Activated effector memory CD4-positive, alpha-beta T cell treated with anti-CD3 and anti-CD28 coated beads, Interleukin-2, amount 50 U/mL, for 16 hours (primary cell): ENCODE data around the gene CCDC85C.

Experiments
- DNase-seq: peaks from one replicate; pipeline ENCODE4 v3.0.0-alpha.2; 2020

The CCDC85C gene

DNA sequence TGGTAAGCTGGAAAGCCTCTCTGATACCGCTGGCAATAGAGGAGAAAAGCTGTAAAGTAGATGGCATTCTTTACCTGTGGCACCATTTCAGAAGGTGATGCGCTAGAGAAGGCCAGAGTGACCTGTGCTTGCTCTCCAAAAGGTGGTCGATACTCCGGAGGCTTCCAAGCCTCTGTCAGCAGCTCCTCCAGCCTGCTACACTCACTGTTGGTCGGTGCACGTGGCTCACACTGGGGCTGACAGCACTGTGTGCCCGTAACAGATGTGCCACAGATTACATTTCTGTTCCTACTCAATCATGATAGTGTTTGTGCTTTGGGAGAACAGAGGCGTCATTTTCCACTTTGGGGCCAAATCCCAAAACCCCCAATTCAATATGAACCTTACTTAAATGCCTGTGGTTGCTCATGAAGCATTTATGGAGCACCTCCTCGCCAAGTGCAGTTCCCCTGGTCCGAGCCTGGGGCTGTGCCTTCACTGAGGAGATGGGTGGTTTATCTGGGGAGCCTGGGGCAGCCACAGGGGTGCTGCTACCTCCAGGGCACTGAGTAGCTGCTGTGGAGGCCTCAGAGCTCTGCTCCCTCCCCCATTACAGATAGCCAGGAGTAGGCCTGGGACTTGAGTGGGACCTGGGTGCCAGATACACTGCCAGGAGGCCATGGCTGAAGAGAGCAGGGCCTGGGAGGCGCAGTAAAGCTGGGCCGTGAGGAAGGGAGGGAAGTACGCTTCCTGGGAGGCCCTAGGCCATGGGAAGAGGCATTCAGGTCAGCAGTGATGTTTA is 96.0 kb downstream of the CCDC85C start:
- no peak for DNase-seq

DNA sequence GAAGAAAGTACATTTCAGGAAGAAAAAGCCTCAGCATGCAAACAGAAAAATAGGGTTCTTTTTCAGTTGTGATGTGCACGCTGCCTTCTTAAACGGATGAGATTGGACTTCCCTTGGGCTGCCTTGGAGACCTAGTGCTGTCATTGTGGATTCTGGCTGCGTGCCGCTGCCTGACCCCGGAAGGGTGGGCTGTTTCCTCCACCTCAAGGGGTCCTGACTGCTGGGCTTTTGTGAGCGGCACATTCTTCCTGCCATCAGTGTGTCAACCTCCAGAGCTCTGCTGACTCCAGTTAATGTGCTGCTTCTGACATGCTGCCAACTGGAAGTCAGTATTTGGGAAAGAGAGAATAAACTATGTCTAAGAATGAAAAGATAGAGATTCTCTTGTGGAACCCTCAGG is 97.7 kb downstream of the CCDC85C start:
- DNase-seq = no peak

DNA sequence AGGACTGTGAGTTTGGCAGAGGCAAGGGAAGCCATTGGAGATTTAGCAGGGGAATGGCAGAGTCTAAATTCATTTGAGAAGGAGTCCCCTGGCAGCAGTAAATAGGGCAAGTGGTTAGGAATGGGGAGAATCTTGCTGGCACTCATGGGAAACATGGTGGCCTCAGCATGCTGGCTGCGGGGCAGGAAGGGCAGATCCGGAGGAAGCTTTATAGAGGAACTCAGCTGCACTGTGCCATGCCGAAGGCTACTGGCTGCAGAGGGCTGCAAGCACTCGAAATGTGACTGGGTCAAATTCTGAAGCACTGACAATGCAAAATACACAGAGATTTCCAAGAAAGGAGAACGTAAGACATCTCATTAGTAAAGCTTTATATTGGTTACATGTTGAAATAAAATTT is 98.9 kb downstream of the CCDC85C start:
- DNase-seq = no peak

DNA sequence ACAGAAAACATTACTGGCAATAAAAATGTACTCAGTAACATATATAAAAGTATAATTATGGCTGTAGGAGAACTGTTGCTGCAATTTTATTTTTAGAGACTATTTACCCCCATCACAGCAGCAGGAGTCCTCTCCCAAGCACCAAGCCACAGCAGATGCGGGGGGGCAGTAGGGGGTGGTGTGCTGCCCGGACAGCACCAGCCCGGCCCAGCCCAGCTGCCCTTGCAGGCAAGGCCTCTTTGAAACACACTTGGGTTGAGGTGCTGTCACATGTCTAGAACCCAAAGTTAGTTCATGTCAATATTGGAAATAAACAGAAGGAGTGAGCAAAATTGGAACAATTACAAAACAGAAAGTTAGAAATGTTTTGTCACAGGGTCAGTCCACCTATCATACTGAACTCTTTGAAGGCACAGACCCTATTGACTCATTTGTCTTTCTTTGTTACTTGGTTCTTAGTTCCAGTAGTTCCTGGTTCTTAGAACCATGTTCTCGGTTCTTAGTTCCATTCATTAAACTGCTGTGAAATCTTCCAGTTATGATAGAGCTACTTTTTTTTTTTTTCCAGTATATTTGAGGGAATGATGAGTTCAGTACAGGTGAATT is 100.1 kb downstream of the CCDC85C start:
- no peak for DNase-seq

DNA sequence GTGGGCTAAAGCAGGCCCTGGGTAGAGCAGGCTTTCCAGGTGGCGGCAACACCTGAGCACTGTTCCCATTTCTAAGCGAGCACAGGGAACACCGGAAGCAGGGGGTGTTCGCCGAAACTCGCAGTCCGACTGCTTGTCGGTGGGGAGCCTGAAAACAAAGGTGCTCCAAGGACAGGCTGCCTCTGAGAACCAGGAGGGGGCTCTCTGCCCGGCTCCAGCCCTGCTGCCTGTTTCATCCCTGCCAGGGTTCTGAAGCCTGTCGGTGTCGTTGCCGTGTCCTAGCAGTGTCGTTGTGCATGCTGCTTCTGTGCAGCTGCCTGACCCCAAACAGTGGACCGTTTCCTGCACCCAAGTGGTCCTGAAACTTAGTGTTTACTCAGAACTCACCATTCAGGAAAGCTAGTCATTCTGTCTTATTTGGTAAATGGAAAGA is 101.0 kb downstream of the CCDC85C start:
- DNase-seq = no peak

DNA sequence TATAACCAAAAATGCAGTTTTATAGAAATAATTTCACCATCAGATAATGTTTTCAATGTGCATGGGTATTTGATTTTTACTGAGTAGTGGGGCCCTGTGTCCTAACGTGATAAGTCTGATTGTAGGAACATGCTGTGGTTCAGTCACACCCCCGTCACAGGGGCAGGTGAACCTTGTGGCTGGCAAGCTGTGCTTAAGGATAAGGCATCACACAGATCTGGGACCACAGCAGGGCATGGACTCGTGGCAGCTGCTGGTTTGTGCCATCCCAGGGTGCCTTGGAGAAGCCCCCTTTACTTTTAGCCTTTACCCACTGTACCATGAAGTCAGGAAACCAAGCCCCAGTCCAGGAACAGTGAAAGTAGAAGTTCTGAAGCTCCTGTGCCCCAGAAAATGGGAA is 106.1 kb downstream of the CCDC85C start:
- DNase-seq = no peak

DNA sequence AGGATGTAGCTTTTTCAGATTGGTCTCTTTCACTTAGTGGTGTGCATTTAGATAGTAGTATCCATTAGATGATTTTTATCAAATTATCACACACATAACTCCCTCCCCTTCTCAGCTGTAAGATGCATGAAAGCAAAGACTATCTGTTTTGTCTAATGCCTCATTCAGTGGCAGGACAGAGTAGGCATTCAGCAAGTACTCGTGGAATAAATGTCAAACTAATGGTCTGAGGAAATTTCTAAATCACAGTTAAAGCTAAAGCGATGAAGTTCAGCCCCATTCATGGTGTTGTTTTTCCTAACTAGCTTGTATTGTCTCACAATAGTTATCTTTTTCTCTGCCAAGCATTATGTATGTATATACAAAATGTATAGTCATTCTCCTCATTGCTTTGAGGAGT is 106.7 kb downstream of the CCDC85C start:
- no peak for DNase-seq

DNA sequence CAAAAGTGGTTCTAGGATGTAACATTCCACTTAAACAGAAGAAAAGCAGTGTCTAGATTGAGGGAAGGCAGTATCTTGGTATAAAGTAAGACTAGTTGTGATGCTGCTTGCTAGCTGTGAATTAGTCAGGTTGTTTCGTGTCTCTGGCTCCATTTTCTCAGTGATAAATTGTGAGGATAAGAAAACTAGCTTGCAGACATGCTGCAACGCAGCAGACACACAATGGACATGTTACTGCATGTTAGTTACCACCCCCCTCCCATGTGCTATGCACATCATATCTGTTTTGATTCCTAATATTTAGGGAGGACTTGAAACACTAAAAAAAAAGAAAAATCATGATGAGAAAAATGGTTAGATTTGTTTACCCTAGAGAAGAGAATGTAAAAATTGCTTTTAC is 119.9 kb downstream of the CCDC85C start:
- no peak for DNase-seq

DNA sequence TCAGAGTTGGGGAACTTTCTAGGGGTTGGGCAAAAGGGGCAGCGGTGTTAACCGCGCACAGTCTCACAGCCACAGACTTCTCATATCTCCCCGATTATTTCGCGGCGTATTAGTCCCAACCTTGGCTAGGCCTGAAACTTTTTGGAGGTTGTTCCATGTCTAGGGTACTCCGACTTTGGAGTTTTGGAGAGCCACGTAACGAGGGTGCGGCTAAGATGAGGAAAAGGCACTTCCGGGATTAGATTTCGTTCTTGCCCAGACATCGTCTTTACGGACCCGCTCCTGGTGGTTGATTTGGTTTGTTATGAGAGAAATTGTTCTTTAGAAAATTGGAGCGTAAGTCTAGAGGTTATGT is 122.3 kb downstream of the CCDC85C start:
- no peak for DNase-seq

DNA sequence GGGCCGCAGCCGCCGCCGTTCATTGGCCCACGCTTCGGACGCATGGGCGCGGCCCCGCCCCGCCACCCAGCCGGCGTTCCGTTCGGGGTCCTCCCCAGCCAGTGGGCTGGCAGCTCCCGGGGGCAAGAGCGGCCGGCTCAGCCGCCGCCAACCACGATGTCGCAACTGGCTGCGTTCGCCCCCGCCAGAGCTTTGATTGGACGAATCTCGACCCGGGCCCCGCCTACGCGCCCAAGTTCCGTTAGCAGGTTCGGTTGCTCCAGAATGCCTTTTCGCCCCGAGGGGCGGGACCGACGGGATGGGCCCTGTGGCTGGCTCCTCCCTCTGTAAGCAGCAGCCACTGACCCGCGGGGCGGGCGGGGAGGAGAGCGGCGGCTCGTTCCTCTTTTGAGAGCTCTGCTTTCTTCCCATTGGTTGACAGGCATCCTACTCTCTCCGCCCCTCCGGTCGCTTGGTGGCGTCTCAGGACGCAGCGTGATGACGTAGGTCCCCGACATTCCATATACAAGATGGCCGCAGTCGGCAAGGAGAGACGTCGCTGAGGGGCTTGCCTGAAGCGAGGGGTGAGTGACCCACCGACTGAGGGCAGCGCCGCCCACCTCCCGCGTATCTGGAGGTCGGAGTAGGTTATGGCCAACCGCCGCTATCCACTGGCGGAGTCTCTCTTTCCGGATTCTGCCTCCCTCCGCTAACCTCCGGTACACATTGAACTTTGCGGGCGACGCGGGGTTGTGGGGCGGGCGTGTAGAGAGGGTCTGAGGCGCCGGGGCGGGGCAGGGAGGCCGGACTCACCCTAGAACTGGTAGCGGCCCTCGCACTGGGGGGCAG is 122.9 kb downstream of the CCDC85C start, which contains the start of gene CCNK:
TSS of gene CCNK (plus strand) at position 493 of the 828 bp plus-strand sequence. CDS start 11,269 bp downstream, outside the sequence.
- peak; percentile 100 for DNase-seq

DNA sequence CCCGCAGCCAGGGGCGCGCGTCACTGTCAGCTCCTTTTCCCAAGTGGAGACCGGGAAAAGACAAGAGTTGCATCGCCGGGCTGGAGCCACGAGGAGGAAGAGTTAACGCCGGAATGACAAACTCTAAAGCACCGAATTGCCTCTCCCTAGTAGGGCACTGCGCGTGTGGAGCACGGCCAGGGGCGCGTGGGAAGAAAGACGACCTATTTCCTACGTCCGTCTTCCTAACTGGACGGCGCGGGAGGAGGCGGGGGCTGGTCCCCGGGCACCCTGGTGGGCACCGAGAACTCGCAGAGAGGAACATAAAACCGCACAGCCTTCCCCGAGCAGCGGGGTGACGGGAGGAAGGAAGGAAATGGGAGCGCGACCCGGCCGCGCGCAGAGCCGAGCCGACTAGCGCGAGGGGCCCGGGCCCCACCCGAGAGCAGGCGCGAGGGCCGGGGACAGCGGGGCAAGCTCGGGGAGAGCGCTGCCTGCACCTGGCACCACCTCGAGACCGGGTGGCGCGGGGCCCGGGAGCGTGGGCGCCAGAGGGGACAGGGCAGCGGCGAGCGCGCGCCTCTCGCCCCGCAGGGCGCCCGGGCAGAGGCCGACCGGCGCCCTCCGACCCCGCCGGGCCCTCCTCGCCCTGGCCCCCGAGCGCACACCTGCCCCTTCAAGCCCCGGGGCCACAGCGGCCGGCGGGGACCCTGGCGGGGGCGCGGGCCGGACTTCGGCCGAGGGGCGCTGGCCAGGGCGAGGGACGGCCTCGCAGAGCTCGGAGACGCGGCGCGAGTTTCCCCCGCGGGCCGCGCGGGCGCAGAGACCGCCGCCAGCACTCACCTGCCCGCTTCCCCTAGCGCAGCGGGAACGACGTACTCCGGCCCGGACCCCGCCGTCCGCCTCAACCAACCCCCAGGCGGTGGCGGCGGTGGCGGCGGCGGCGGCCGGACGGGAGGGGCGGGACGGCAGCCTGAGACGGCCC is 123.8 kb downstream of the CCDC85C start, which contains the start of gene SETD3:
TSS of gene SETD3 (minus strand) at position 954 of the 964 bp plus-strand sequence. CDS start 15,054 bp downstream, outside the sequence.
- DNase-seq = peak; percentile 76

DNA sequence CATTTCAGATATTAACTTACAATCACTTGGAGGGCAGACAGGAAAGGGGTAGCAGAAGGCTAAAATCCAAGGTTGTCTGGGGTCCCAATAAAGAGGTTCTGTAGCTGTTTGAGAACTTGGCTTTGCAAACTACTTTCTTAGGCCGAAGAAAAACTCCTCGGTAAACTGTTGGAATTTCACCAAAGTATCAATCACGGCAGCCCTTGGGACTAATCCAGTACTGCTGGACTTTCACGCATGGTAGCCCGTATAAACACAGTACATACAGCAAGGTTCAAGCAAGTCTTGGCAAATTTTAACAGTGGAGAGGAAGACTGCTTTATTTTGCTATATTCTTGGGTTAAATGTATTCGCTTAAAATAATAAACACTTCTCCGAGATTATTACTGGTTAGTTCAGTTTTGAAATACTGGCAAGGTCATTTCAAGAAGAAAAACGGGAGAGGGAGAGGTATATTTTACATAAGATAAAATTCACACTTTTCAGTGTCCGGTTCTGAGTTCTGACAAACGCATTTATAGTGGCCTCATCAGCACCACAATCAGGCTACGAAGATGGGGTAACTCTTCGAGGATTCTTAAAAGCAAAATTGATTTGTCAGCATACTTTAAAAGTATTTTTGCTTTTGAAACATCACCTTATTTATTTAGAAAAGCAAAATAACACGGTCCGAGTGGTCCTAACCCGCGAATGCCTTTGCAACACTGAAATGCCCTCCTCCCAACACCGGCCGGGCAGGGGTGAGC is 124.7 kb downstream of the CCDC85C start:
- no peak for DNase-seq

DNA sequence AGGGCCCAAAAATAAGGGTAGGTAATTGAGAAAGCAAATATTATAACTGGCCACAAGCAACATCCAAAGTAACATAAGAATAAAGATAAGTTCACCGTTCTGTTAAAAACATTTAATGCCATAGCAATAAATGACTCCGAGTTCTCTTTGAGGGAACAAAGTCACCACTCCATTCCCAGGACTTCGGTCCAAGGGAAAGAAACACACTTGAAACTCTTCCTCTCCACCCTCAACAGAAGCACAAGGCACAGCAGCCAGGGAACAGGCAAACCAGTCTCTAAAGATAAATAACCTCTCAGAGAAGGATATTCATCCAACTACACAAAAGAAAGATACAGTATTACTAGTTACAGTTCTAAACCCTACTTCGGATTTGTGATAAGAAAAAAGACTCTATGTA is 125.9 kb downstream of the CCDC85C start:
- no peak for DNase-seq

DNA sequence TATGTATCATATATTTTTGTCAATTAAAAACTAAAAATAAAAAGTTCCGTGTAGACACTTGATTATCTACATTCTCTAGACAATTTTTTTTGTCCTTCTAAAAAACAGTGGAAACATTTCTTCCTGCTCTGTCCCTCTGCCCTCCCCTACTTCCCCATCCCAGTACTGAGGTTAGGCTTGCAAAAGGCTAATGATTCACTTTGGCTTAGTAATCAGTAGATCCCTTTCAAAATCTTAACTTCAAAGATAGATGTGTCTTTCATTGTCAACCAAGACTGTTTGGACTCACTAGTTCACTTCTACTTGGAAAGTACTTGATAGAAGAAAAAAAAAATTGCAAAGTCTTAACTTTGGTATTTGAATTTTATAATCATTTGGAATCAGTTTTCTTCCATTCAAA is 127.1 kb downstream of the CCDC85C start:
- no peak for DNase-seq

DNA sequence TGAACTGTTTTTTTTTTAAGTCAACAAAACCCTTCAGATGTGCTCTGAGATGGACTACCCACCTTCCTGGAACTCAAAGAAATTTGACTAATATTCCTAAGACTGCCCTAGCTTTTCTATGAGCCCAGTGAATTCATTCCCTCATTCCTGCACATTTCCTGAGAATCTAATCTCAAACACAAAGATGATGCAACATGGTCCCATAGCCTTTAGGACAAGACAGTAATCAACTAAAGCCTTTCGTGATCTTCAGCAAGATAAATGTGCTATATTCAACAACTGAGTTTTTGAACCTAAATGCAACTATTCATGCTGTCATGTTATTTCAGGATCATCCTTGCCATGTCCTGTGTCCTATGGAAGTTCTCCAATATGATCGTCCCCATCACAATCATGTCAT is 128.3 kb downstream of the CCDC85C start:
- DNase-seq = no peak

DNA sequence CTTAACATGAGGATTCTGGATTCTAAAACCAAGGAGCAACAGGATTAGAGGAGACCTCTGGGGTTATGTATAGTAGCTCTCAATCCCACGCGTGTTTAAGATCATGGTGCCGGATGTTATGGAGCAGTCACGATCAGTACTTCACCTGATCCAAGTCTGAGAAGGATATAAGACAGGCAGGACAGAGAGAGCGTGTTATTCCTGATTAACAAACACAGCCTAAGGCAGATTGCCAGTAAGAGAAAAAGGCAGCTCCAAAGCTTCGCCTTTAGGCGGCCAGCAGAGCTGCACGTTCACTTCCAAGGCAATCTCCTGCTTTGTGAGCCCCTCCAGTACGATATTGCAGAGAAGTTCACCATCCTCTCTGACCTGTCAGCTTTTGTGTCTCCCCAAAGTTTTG is 128.8 kb downstream of the CCDC85C start:
- no peak for DNase-seq

DNA sequence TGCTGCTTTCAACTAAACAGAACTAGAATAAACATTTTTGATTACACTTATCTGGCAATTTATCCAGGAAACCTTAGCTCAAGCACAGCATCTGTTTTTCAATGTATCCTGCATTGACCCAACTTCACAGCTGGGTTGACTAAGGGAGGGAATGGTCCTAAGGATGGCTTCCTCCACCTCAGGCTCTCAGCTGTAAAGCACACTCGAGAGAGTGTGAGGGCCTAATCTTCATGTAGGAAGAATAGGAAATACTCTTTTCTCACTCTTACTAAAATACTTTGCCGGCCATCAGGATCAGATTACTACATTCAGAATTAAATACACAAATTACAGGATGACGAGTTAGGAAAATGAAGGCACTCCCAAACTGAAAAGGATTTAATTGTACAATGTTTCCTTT is 130.5 kb downstream of the CCDC85C start:
- DNase-seq = no peak

DNA sequence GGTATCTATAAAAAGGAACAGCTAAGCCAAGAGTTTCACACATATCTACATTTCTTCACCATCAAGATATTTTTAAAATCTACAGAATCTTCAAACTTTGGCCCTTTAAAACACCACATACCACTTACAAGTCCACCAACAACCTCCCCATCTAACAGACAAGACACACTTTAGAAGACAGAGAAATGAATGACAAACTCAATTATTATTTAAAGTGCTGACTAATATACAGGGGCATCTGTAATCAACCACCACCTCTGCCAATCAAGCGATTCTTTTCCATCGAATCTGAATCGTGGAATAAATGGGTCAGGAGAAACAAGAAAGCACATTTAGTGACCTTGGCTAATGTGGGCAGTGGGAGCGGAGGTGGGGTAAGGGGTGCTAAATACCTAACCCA is 131.1 kb downstream of the CCDC85C start:
- DNase-seq = no peak

DNA sequence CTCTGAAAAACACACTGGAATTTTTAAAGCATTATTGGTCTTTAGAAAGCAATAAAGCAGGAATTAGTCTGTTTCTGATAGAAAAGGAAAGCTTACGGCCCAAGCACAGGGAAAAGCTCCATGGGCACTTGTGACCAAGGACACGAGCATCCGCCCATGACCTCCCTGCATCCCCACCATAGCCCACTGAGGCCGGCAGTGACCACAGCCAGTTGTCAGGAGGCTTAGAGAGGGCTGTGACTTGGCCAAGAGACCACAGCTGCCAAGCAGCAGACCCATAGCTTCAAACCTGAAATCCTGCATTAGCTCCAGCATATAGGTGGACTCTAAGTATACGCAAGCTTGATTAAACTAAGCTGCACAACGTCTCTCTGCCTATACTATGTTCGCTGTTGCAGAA is 132.3 kb downstream of the CCDC85C start:
- DNase-seq = no peak

DNA sequence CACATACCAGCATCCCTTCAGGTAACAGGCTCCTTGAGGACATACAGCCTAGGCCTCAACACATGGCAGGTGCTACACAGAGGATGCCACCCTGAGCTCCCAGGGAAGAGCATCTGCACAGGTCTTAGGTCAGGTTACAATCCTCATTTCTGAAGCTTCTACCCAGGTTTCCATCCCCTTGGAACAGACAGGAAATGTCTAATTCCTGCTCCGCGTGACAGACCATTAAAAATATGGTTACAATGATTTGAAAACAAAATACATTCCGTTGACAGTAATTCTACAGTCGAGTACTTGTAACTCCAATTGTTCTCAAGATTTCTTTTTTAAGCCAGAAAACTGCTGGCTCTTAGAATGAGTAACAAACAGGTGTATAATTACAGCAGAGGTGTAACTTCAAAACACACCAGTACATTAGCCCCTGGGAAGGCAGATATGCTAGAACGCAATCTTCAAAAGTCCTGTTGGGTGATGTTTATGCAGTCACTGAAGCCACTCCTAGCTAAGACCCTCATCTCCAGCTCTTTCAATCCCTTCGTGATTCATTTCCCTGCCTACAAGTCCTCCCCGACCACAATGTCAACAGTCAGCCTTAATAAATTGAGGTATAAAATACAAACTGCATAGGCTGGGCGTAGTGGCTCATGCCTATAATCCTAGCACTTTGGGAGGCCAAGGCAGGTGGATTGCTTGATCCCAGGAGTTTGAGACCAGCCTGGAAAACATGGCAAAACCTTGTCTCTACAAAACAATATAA is 135.0 kb downstream of the CCDC85C start:
- DNase-seq = no peak

DNA sequence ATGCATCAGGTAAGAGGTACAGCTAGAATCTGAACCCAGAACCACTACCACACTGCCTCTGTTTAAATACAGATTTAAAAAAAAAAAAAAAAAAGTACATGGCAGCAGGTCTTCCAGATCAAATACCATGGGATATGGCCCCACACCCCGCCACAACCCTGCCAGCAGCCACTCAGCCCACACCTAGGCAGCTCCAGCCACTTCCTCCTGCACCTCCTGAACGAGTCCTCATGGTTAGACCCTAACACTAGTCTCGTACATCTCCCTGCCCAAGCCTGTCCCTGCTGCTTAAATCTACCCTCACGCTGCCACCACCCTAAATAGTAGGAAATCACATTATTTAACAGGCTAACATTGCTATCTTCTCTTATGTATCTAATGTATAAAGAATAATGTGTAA is 135.9 kb downstream of the CCDC85C start:
- DNase-seq = no peak
